GM12801 (cell line): ENCODE measurements around the gene KRT32.

ENCODE experiments used
- CTCF ChIP-seq: IDR thresholded peaks from one replicate; pipeline ENCODE4 v1.5.1; 2011; ENCODE audit warnings: control low read depth; ENCODE audit not compliant: insufficient read length; ENCODE audit errors: extremely low read depth

The KRT32 gene

GRCh38 chr17:41491476-41491875, 24.3 kb upstream of the KRT32 start:
- no peak for TF ChIP-seq CTCF

GRCh38 chr17:41490000-41490990, 23.1 kb upstream of the KRT32 start:
- TF ChIP-seq CTCF = no peak

- TF ChIP-seq CTCF = no peak
Observed at GRCh38 chr17:41489531-41489930, 22.3 kb upstream of the KRT32 start, which contains the start of gene KRT36. KRT36 (minus strand) TSS chr17:41489910; CDS start chr17:41489864, 46 bp downstream.

GRCh38 chr17:41486809-41487530, 19.8 kb upstream of the KRT32 start:
- TF ChIP-seq CTCF = no peak

GRCh38 chr17:41486316-41486715, 19.1 kb upstream of the KRT32 start:
- no peak for TF ChIP-seq CTCF

GRCh38 chr17:41484920-41485904, 18.0 kb upstream of the KRT32 start:
- TF ChIP-seq CTCF = no peak
